ENCODE data around the gene TNFSF13.

DNA sequence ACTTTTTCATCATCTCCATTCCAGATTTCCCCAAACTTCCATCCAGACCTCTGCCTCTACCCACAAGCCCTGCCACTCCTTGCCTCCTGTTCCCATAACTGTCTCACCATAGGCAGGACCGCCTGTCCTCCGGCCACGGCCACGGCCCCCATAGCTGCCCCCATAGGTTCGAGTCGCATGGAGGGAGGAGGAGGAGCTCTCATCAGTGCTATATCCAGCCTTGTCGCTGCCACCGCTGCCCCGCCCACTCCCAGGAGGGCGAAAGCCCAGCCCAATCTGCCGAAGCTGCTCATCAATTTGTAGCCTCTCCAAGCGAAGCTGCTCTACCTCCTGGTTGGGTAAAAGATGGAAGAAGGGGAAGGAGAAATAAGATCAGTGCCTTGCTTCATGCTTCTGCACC is 34.7 kb downstream of the TNFSF13 start:
- TF ChIP-seq CTCF (IDR thresholded peaks at IDR 0.05; ENCODE audit: borderline replicate concordance, extremely low read depth, low read length, poor library complexity, severe bottlenecking) (no peak), EZH2 (IDR thresholded peaks at IDR 0.05; ENCODE audit: borderline replicate concordance, low read depth, low read length, severe bottlenecking) (no peak)
